T-cell (primary cell): ENCODE results near the gene VPS37B. TPM values are rescaled to one million over a fixed set of nuclear protein-coding genes. Genes with fewer than 3 reads are reported as not detected.

ENCODE experiments used
- ATAC-seq, 4 experiments: fragments of 200-7000 bp in 3 of 4; fragments of 150-1000 bp in 1 of 4; cut with Tn5 transposase; replicated peaks in 1 of 4; 1 replicate in 3 of 4; 2 replicates in 1 of 4; pipeline ENCODE4 v1.10.0; 2021; ENCODE audit warnings: moderate library complexity in 3 of 4, mild to moderate bottlenecking in 2 of 4, moderate number of reproducible peaks in 1 of 4
- CTCF ChIA-PET, 2 donors: fragments of 300-600 bp; sonication (Branson Sonifier 250); formaldehyde crosslinking; loops; one replicate each; lab custom pipeline; 2022; ENCODE audit warnings: antibody characterized with exemption in 2 of 2; lab: Charles Lee
- POLR2A ChIA-PET, 2 donors: fragments of 300-600 bp; sonication (Branson Sonifier 250); formaldehyde crosslinking; loops; one replicate each; lab custom pipeline; 2022; ENCODE audit warnings: antibody characterized with exemption in 2 of 2; lab: Charles Lee
- DNase-seq, 35 experiments: peaks; one replicate each; pipeline versions ENCODE4 v3.0.0 to v3.0.0-alpha.2; 2013 to 2023
- H3K27ac ChIP-seq: one replicate; pipeline ENCODE4 v1.5.1; 2013; ENCODE audit warnings: low read length
- H3K27me3 ChIP-seq, 2 experiments: replicated peaks in 1 of 2; 1 replicate in 1 of 2; 2 replicates in 1 of 2; pipeline versions ENCODE4 v1.6.1 to v1.7.0; 2013; ENCODE audit warnings: low read length in 1 of 2, mixed read lengths in 1 of 2; ENCODE audit not compliant: control insufficient read depth in 2 of 2, insufficient read depth in 2 of 2; ENCODE audit errors: extremely low read depth in 1 of 2
- H3K36me3 ChIP-seq, 2 donors: 1 replicate in 1 of 2; 2 replicates in 1 of 2; pipeline versions ENCODE4 v1.6.1 to v1.7.0; 2013; ENCODE audit warnings: low read length in 1 of 2; ENCODE audit not compliant: control insufficient read depth in 2 of 2, insufficient read depth in 1 of 2; ENCODE audit errors: extremely low read depth in 1 of 2
- H3K4me1 ChIP-seq, 2 experiments: 1 replicate in 1 of 2; 2 replicates in 1 of 2; pipeline versions ENCODE4 v1.6.1 to v1.7.0; 2013; ENCODE audit warnings: low read length in 2 of 2, mixed read lengths in 1 of 2; ENCODE audit not compliant: insufficient read depth in 2 of 2, control insufficient read depth in 1 of 2; ENCODE audit errors: extremely low read depth in 1 of 2
- H3K4me3 ChIP-seq, 2 donors: 1 replicate in 1 of 2; 2 replicates in 1 of 2; pipeline versions ENCODE4 v1.5.1 to v1.7.0; 2013; ENCODE audit warnings: mild to moderate bottlenecking in 2 of 2, low read length in 1 of 2, moderate library complexity in 1 of 2; ENCODE audit not compliant: control insufficient read depth in 1 of 2; ENCODE audit errors: extremely low read depth in 1 of 2
- H3K9me3 ChIP-seq: 2 replicates; pipeline ENCODE4 v1.7.0; 2013
- H3K27ac Mint-ChIP-seq, 2 donors: one replicate each; pipeline ENCODE4 v1.8.0; 2020 to 2021; ENCODE audit warnings: mild to moderate bottlenecking in 2 of 2, mixed read lengths in 2 of 2
- H3K27me3 Mint-ChIP-seq, 2 donors: one replicate each; pipeline ENCODE4 v1.8.0; 2021 to 2022; ENCODE audit warnings: mixed read lengths in 2 of 2
- H3K36me3 Mint-ChIP-seq: one replicate; pipeline ENCODE4 v1.8.0; 2021; ENCODE audit warnings: mixed read lengths
- H3K4me1 Mint-ChIP-seq, 3 donors: one replicate each; pipeline ENCODE4 v1.8.0; 2020 to 2022; ENCODE audit warnings: mixed read lengths in 3 of 3, mild to moderate bottlenecking in 1 of 3
- H3K4me3 Mint-ChIP-seq, 3 donors: one replicate each; pipeline ENCODE4 v1.8.0; 2020 to 2022; ENCODE audit warnings: mild to moderate bottlenecking in 3 of 3, mixed read lengths in 3 of 3, moderate library complexity in 3 of 3
- H3K9me3 Mint-ChIP-seq, 3 donors: one replicate each; pipeline ENCODE4 v1.8.0; 2020 to 2022; ENCODE audit warnings: mixed read lengths in 3 of 3
- WGBS: methylation state at CpG from one replicate; pipeline ENCODE4 v1.1.5; 2013; ENCODE audit warnings: missing lambda C conversion rate; ENCODE audit not compliant: insufficient coverage; 5-methylcytosine and 5-hydroxymethylcytosine counted together
- total RNA-seq, 35 experiments: library from RNA in 6 of 35; stranded (reverse) in 6 of 35; fragments of 120-200 nt in 1 of 35; gene quantifications; one replicate each; pipeline versions ENCODE4 v1.2.1 to v1.2.4 and lab custom pipeline; 2013 to 2026

Gene VPS37B
- total RNA-seq, 5 donors from 2014 or later (not counting 1 experiment from before 2014, with no cell fraction given) = 25.9 to 85.8 (median 34.6) TPM

DNA sequence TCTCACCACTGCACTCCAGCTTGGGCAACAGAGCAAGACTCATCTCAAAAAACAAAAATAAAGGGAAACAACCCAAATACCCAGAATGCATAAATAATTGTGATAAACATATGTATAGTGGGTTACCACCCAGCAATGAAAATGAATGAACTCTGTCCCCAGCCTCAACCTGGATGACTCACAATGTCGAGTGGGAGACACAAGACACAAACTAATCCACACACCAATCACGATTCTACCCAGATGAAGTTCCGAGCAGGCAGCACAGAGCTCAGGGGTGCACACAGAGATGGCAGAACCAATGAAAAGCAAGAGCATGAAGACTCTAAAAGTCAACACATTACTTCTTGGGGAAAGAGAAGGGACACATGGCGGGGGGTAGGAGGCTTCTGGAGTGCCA is 43.2 kb upstream of the VPS37B start:
- no CpG with 5 or more reads among the region's 4 CpGs for WGBS
- no peak for ATAC-seq
- H3K36me3 Mint-ChIP-seq = no peaks in the 10 kb centered on the region
- H3K27ac Mint-ChIP-seq = no peak overlapping the region
- peaks cover 0 to 12% (median 9%) of the 10 kb centered on the region in 3 donors for H3K4me1 Mint-ChIP-seq
- Histone ChIP-seq H3K9me3 (no peaks in the 10 kb centered on the region), H3K4me1 (peaks cover 0 to 19% of the 10 kb centered on the region in 2 experiments), H3K36me3 (no peaks in the 10 kb centered on the region), H3K27ac (no peak overlapping the region), H3K27me3 (no peaks in the 10 kb centered on the region), H3K4me3 (no peak overlapping the region)
- ChIA-PET POLR2A (no interaction called here), CTCF (no interaction called here)
- H3K4me3 Mint-ChIP-seq = no peak overlapping the region
- no peaks in the 10 kb centered on the region for H3K27me3 Mint-ChIP-seq
- H3K9me3 Mint-ChIP-seq = no peaks in the 10 kb centered on the region
- DNase-seq = no peak

DNA sequence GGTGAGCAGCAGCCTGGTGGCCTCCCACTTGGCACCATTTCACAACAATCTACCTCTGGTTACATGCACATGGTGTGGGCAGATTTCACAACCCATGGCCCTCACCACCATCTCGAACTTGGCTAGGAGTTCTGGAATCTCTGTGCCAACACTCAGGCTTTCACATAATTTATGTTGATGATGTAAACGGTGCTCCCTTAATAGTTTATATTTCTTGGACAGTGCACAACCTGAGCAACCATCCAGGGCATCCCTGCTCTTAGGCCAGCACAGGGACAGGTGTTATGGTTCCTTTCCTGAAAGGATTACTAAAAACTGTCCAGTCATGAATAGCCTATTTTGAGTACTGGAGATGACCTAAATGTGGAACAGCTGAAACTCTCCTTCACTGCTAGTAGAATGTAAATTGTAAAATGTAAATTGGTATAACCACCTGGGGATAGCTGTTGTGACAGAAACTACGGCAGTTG is 41.7 kb upstream of the VPS37B start:
- DNase-seq = no peak
- Histone ChIP-seq H3K27ac (no peak overlapping the region), H3K4me3 (no peak overlapping the region), H3K27me3 (no peaks in the 10 kb centered on the region), H3K36me3 (no peaks in the 10 kb centered on the region), H3K9me3 (no peaks in the 10 kb centered on the region), H3K4me1 (peaks cover 0 to 11% of the 10 kb centered on the region in 2 experiments)
- peaks cover 0 to under 1% (median under 1%) of the 10 kb centered on the region in 3 donors for H3K4me1 Mint-ChIP-seq
- no peak overlapping the region for H3K4me3 Mint-ChIP-seq
- WGBS = 100% methylated on average over 1 of the region's 3 CpGs
- POLR2A ChIA-PET = interaction anchor here in 1 of 2 donors (0.7 kb wide), 2 partner anchors 194 to 1562 kb away, joined by 3 to 4 read pairs; no protein-coding TSS in a partner anchor
- no peak overlapping the region for H3K27ac Mint-ChIP-seq
- H3K27me3 Mint-ChIP-seq = no peaks in the 10 kb centered on the region
- CTCF ChIA-PET = no interaction called here
- no peak for ATAC-seq
- no peaks in the 10 kb centered on the region for H3K36me3 Mint-ChIP-seq
- no peaks in the 10 kb centered on the region for H3K9me3 Mint-ChIP-seq

DNA sequence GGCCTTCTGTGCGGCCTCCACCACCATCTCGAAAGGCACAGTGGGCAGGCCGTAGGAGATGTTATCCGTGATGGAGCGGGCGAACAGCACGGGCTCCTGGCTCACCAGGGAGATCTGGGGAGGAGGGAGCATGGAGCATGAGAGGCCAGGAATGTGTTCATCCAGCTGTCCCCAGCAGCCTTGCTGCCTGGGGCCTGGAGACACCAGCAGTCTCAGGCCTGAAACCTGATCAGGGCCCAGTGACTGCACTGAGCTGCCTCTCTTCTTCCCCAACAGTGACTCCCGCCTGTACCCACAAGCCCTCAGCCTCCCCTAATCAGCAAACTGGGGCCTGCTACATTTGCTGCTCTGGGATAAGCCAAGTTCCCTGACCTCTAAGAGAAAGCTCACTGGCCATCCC is 39.4 kb upstream of the VPS37B start:
- DNase-seq (no peak), ATAC-seq (no peak)
- no peaks in the 10 kb centered on the region for H3K9me3 ChIP-seq
- ChIA-PET POLR2A (interaction anchor here in 1 of 2 donors (0.6 kb wide), 1 partner anchor 453 kb away, joined by 4 read pairs; no protein-coding TSS in a partner anchor), CTCF (interaction anchor here in 1 of 2 donors (0.7 kb wide), 1 partner anchor 50 kb away, joined by 3 read pairs; no protein-coding TSS in a partner anchor)
- no peaks in the 10 kb centered on the region for H3K9me3 Mint-ChIP-seq
- H3K27me3 Mint-ChIP-seq = no peaks in the 10 kb centered on the region
- H3K36me3 ChIP-seq = no peaks in the 10 kb centered on the region
- H3K4me1 Mint-ChIP-seq = no peaks in the 10 kb centered on the region
- WGBS = 100% methylated on average over 6 of the region's 8 CpGs
- no peak overlapping the region for H3K27ac ChIP-seq
- H3K36me3 Mint-ChIP-seq = no peaks in the 10 kb centered on the region
- no peaks in the 10 kb centered on the region for H3K4me1 ChIP-seq
- H3K27me3 ChIP-seq = no peaks in the 10 kb centered on the region
- no peak overlapping the region for H3K4me3 Mint-ChIP-seq
- H3K27ac Mint-ChIP-seq = no peak overlapping the region
- no peak overlapping the region for H3K4me3 ChIP-seq

DNA sequence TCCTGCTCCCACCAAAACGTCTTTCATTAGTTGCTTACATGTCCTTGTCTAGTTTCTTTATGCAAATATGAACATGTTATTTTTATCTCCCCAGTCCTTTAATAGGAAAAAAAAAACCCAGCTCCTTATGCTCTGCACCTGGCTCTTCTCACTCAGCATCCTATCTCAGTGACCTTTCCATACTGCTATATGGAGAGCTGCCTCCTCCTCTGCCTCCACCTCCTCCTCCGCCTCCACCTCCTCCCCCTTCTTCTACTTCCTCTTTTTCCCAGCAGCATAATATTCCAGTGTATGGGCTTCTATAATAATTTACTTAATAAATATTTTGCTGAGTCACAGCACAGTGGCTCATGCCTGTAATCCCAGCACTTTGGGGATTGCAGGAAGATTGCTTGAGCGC is 38.8 kb upstream of the VPS37B start:
- ATAC-seq (no peak), DNase-seq (no peak)
- H3K27me3 Mint-ChIP-seq = no peaks in the 10 kb centered on the region
- WGBS = 100% methylated on average over 1 of the region's 3 CpGs
- H3K4me3 ChIP-seq = no peak overlapping the region
- POLR2A ChIA-PET = no interaction called here
- no peaks in the 10 kb centered on the region for H3K9me3 ChIP-seq
- no peaks in the 10 kb centered on the region for H3K4me1 ChIP-seq
- H3K4me1 Mint-ChIP-seq = no peaks in the 10 kb centered on the region
- no peaks in the 10 kb centered on the region for H3K27me3 ChIP-seq
- no peak overlapping the region for H3K4me3 Mint-ChIP-seq
- no peak overlapping the region for H3K27ac ChIP-seq
- no peak overlapping the region for H3K27ac Mint-ChIP-seq
- H3K36me3 ChIP-seq = peaks cover 0 to 4% of the 10 kb centered on the region in 2 donors
- no peaks in the 10 kb centered on the region for H3K9me3 Mint-ChIP-seq
- CTCF ChIA-PET = no interaction called here
- H3K36me3 Mint-ChIP-seq = no peaks in the 10 kb centered on the region

DNA sequence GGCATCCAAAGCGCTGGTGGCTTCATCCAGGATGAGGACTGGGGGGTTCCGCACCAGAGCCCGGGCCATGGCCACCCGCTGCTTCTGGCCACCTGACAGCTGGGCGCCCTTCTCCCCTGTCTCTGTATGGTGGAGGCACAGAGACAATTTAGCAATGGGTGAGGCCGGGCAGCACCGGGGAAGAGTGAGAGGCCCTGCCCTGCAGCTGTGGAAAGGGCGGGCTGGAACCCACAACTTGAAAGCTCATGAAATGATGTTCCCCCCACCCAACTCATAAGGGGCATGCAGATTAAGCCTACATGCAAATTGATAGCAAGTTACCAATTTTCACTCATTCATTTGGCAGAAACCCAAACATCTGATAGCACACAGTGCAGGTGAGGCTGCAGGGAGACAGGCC is 36.3 kb upstream of the VPS37B start:
- 90% methylated on average over 2 of the region's 8 CpGs for WGBS
- Histone ChIP-seq H3K36me3 (peaks cover 0 to 4% of the 10 kb centered on the region in 2 donors), H3K9me3 (no peaks in the 10 kb centered on the region), H3K27ac (no peak overlapping the region), H3K4me3 (no peak overlapping the region), H3K4me1 (peaks cover 0 to 3% of the 10 kb centered on the region in 2 experiments), H3K27me3 (peaks cover 0 to 3% of the 10 kb centered on the region in 2 experiments)
- Mint-ChIP-seq H3K9me3 (no peaks in the 10 kb centered on the region), H3K27ac (no peak overlapping the region), H3K4me1 (peaks cover 0 to 2% (median 0%) of the 10 kb centered on the region in 3 donors), H3K36me3 (no peaks in the 10 kb centered on the region), H3K27me3 (no peaks in the 10 kb centered on the region), H3K4me3 (no peak overlapping the region)
- ATAC-seq (no peak), DNase-seq (no peak)
- POLR2A ChIA-PET = no interaction called here
- CTCF ChIA-PET = interaction anchor here in 1 of 2 donors (0.6 kb wide), 1 partner anchor 312 kb away, joined by 5 read pairs; no protein-coding TSS in a partner anchor

DNA sequence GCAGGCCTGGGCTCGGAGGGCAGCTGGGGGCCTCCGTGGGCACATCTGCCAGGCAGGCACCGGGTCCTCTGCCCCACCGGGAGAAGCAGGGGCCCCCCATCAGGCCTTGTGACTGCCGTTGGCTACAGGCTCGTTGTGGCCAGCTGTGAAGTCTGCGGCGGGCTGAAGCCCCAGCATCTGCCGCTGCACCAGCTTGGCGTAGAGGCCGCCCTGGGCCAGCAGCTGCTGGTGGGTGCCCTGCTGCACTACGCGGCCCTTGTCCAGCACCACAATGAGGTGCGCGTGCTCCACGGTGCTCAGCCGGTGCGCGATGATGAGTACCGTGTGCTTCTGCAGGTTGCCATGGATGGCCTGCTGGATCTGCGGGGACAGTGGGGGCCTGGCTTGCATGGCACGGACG is 33.9 kb upstream of the VPS37B start:
- Mint-ChIP-seq H3K4me3 (no peak overlapping the region), H3K9me3 (no peaks in the 10 kb centered on the region), H3K27ac (no peak overlapping the region), H3K27me3 (no peaks in the 10 kb centered on the region), H3K4me1 (peaks cover 0 to 2% (median 0%) of the 10 kb centered on the region in 3 donors), H3K36me3 (no peaks in the 10 kb centered on the region)
- Histone ChIP-seq H3K4me1 (peaks cover 0 to 3% of the 10 kb centered on the region in 2 experiments), H3K27me3 (peaks cover 0 to 3% of the 10 kb centered on the region in 2 experiments), H3K4me3 (no peak overlapping the region), H3K36me3 (peaks cover 0 to 4% of the 10 kb centered on the region in 2 donors), H3K27ac (no peak overlapping the region), H3K9me3 (no peaks in the 10 kb centered on the region)
- 95% methylated on average over 23 of the region's 23 CpGs for WGBS
- DNase-seq (no peak), ATAC-seq (no peak)
- CTCF ChIA-PET = interaction anchor here in 1 of 2 donors (0.6 to 0.7 kb wide), 2 partner anchors 8 to 23 kb away, joined by 5 to 6 read pairs; no protein-coding TSS in a partner anchor
- POLR2A ChIA-PET = interaction anchor here (0.5 to 0.6 kb wide), 2 partner anchors 88 to 239 kb away, joined by 3 to 4 read pairs; no protein-coding TSS in a partner anchor
